GM23248 (cell line): ENCODE results near the gene RCAN1.
"Not testable (repeated sequence)": the region's sequence is repeated elsewhere in the genome, so short reads cannot be mapped to it uniquely, and the experiment has no call there.

Experiments
- EZH2 ChIP-seq: fragments of 200-600 bp; sonication (generic); IDR thresholded peaks from 2 replicates; pipeline ENCODE4 v1.6.1; 2018; ENCODE audit warnings: antibody characterized with exemption, mild to moderate bottlenecking; ENCODE audit not compliant: insufficient read depth, poor library complexity, severe bottlenecking
- EZH2phosphoT487 ChIP-seq: fragments of 200-600 bp; sonication (generic); IDR thresholded peaks from 2 replicates; pipeline ENCODE4 v1.6.1; 2018; ENCODE audit warnings: antibody characterized with exemption, moderate library complexity, mild to moderate bottlenecking, low read depth; ENCODE audit not compliant: insufficient read depth

- TF ChIP-seq EZH2, EZH2phosphoT487: not testable (repeated sequence)
These were observed 7.5 kb downstream of the RCAN1 start for GRCh38 chr21:34607376-34607775.
